Stomach (tissue), 4 donors: ENCODE results near the gene HRH1.

Source experiments
- EP300 ChIP-seq: sonication (generic); formaldehyde crosslinking; IDR thresholded peaks from one replicate; pipeline ENCODE4 v1.6.1; 2017; ENCODE audit warnings: antibody characterized with exemption
- POLR2A ChIP-seq, 4 donors: fragments of 450-650 bp; IDR thresholded peaks; one replicate each; pipeline ENCODE4 v1.6.1; 2016; ENCODE audit warnings: antibody characterized with exemption in 4 of 4, control low read depth in 2 of 4, mild to moderate bottlenecking in 1 of 4, moderate library complexity in 1 of 4
- POLR2AphosphoS5 ChIP-seq, 3 donors: sonication (generic); formaldehyde crosslinking; IDR thresholded peaks; one replicate each; pipeline ENCODE4 v1.6.1; 2016; ENCODE audit warnings: antibody characterized with exemption in 3 of 3
- TF ChIP-seq, protein P1 (sequence below), 7 experiments: fragments of 450-650 bp in 4 of 7; fragments of 200-600 bp in 3 of 7; sonication (generic) in 3 of 7; IDR thresholded peaks; one replicate each; pipeline ENCODE4 v1.5.1; 2016 to 2019; ENCODE audit warnings: antibody characterized with exemption in 7 of 7, control low read depth in 2 of 7, mild to moderate bottlenecking in 1 of 7

GRCh38 chr3:11283139-11283475 lies 128.8 kb downstream of the HRH1 start:
- no peak for TF ChIP-seq EP300
- TF ChIP-seq, protein P1, sequence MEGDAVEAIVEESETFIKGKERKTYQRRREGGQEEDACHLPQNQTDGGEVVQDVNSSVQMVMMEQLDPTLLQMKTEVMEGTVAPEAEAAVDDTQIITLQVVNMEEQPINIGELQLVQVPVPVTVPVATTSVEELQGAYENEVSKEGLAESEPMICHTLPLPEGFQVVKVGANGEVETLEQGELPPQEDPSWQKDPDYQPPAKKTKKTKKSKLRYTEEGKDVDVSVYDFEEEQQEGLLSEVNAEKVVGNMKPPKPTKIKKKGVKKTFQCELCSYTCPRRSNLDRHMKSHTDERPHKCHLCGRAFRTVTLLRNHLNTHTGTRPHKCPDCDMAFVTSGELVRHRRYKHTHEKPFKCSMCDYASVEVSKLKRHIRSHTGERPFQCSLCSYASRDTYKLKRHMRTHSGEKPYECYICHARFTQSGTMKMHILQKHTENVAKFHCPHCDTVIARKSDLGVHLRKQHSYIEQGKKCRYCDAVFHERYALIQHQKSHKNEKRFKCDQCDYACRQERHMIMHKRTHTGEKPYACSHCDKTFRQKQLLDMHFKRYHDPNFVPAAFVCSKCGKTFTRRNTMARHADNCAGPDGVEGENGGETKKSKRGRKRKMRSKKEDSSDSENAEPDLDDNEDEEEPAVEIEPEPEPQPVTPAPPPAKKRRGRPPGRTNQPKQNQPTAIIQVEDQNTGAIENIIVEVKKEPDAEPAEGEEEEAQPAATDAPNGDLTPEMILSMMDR (IDR thresholded peaks at IDR 0.05): no peak
- no peak for TF ChIP-seq POLR2A (IDR thresholded peaks at IDR 0.05)
- TF ChIP-seq POLR2AphosphoS5 (IDR thresholded peaks at IDR 0.05): no peak
